ENCODE results near the gene PLEKHD1. TPM values are rescaled to one million over a fixed set of nuclear protein-coding genes. Genes with fewer than 3 reads are reported as not detected.

The PLEKHD1 gene
- total RNA-seq, 1 donor from 2014 or later, result 0.80 TPM

GRCh38 chr14:69464379-69464778 lies 20.1 kb upstream of the PLEKHD1 start:
- H3K27ac Mint-ChIP-seq (ENCODE audit: unreplicated experiment), result no peak overlapping the region
- H3K36me3 Mint-ChIP-seq (ENCODE audit: low read depth, unreplicated experiment), result no peaks in the 10 kb centered on the region
- DNase-seq (ENCODE audit: low spot score), result no peak
- H3K27me3 Mint-ChIP-seq (ENCODE audit: unreplicated experiment), result no peaks in the 10 kb centered on the region
- TF ChIP-seq CTCF (IDR thresholded peaks at IDR 0.05; ENCODE audit: unreplicated experiment), result no peak
- H3K4me1 Mint-ChIP-seq (ENCODE audit: unreplicated experiment), result peaks cover 8% of the 10 kb centered on the region
- no peak overlapping the region for H3K4me3 Mint-ChIP-seq (ENCODE audit: unreplicated experiment)
- no peaks in the 10 kb centered on the region for H3K9me3 Mint-ChIP-seq (ENCODE audit: unreplicated experiment)

- H3K4me3 Mint-ChIP-seq (ENCODE audit: unreplicated experiment), result no peak overlapping the region
- DNase-seq (ENCODE audit: low spot score), result no peak
Observed at GRCh38 chr14:69464829-69465228, 19.7 kb upstream of the PLEKHD1 start.

GRCh38 chr14:69468949-69469348 lies 15.6 kb upstream of the PLEKHD1 start:
- Mint-ChIP-seq H3K27ac (ENCODE audit: unreplicated experiment) (no peak overlapping the region), H3K36me3 (ENCODE audit: low read depth, unreplicated experiment) (no peaks in the 10 kb centered on the region), H3K9me3 (ENCODE audit: unreplicated experiment) (no peaks in the 10 kb centered on the region), H3K4me3 (ENCODE audit: unreplicated experiment) (no peak overlapping the region), H3K4me1 (ENCODE audit: unreplicated experiment) (peaks cover 8% of the 10 kb centered on the region), H3K27me3 (ENCODE audit: unreplicated experiment) (peaks cover 3% of the 10 kb centered on the region)
- DNase-seq (ENCODE audit: low spot score), result no peak
- TF ChIP-seq CTCF (IDR thresholded peaks at IDR 0.05; ENCODE audit: unreplicated experiment), result no peak

More at GRCh38 chr14:69464829-69465228, 19.7 kb upstream of the PLEKHD1 start:
- peaks cover 8% of the 10 kb centered on the region for H3K4me1 Mint-ChIP-seq (ENCODE audit: unreplicated experiment)
- TF ChIP-seq CTCF (IDR thresholded peaks at IDR 0.05; ENCODE audit: unreplicated experiment), result no peak
- H3K36me3 Mint-ChIP-seq (ENCODE audit: low read depth, unreplicated experiment), result no peaks in the 10 kb centered on the region
- no peaks in the 10 kb centered on the region for H3K27me3 Mint-ChIP-seq (ENCODE audit: unreplicated experiment)
- H3K9me3 Mint-ChIP-seq (ENCODE audit: unreplicated experiment), result no peaks in the 10 kb centered on the region
- H3K27ac Mint-ChIP-seq (ENCODE audit: unreplicated experiment), result no peak overlapping the region

- Mint-ChIP-seq H3K36me3 (ENCODE audit: low read depth, unreplicated experiment) (no peaks in the 10 kb centered on the region), H3K27me3 (ENCODE audit: unreplicated experiment) (peaks cover 3% of the 10 kb centered on the region), H3K9me3 (ENCODE audit: unreplicated experiment) (no peaks in the 10 kb centered on the region), H3K4me1 (ENCODE audit: unreplicated experiment) (peaks cover 8% of the 10 kb centered on the region), H3K4me3 (ENCODE audit: unreplicated experiment) (no peak overlapping the region), H3K27ac (ENCODE audit: unreplicated experiment) (no peak overlapping the region)
- no peak for TF ChIP-seq CTCF (IDR thresholded peaks at IDR 0.05; ENCODE audit: unreplicated experiment)
- no peak for DNase-seq (ENCODE audit: low spot score)
Observed at GRCh38 chr14:69471436-69471835, 13.1 kb upstream of the PLEKHD1 start.

GRCh38 chr14:69471916-69472315 lies 12.6 kb upstream of the PLEKHD1 start:
- H3K27me3 Mint-ChIP-seq (ENCODE audit: unreplicated experiment), result peaks cover 3% of the 10 kb centered on the region
- H3K4me3 Mint-ChIP-seq (ENCODE audit: unreplicated experiment), result no peak overlapping the region
- TF ChIP-seq CTCF (IDR thresholded peaks at IDR 0.05; ENCODE audit: unreplicated experiment), result no peak
- H3K9me3 Mint-ChIP-seq (ENCODE audit: unreplicated experiment), result no peaks in the 10 kb centered on the region
- no peak overlapping the region for H3K27ac Mint-ChIP-seq (ENCODE audit: unreplicated experiment)
- no peaks in the 10 kb centered on the region for H3K36me3 Mint-ChIP-seq (ENCODE audit: low read depth, unreplicated experiment)
- H3K4me1 Mint-ChIP-seq (ENCODE audit: unreplicated experiment), result peaks cover 8% of the 10 kb centered on the region
- DNase-seq (ENCODE audit: low spot score), result no peak

All from endothelial cell (in vitro differentiated cells).